ENCODE data around the gene MAGEB1. TPM values are rescaled to one million over a fixed set of nuclear protein-coding genes. Genes with fewer than 3 reads are reported as not detected.

The MAGEB1 gene
- total RNA-seq, 1 donor from 2014 or later, result not detected

DNA sequence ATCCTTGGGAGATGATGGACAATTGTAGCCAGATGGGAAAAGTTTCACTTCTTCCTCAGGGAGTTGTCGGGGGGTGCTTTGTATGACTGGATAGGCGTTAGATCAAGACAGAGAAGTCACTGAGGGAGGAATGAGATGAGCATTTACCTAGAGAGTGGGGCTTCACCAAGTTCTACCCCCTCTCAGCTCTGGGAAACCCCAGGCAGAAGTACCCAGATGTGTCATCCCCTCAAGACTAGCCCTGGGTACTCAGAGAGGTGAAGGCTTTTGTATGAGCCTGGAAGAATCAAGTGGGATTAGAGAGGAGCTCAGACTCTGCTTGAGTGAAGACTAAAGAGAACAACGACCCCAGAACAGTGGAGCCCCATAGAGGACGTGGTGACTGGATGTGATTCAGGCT lies 1.9 kb downstream of the MAGEB1 start:
- Histone ChIP-seq H3K4me1 (no peaks in the 10 kb centered on the region), H3K27ac (replicated peaks) (no peak overlapping the region), H3K36me3 (no peaks in the 10 kb centered on the region), H3K4me3 (no peak overlapping the region), H3K27me3 (ENCODE audit: low read depth) (no peaks in the 10 kb centered on the region), H3K9me3 (replicated peaks) (no peaks in the 10 kb centered on the region)
- DNase-seq, result no peak
- intact Hi-C loops (cut with micrococcal nuclease), result no loop called here
- no peak for TF ChIP-seq CTCF (IDR thresholded peaks at IDR 0.05; ENCODE audit: borderline replicate concordance)

DNA sequence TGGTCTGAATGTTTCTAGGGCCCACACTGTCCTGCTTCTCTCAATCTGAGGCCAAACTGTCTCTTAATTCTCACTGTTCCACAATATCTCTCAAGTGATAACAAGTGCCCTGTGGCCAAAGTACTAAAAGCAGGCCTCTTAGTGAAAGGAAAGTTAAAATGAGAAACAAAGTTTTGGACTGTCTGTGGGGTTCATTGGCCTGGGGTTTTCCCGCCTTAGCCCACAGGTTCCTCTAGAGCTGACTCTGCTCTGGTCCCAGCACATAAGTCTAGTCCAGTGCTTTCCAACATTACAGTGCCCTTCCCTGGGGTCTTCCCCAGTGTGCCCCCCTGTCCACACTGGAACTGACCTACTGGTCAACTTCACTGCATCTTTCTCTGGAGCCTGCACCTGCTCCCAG lies 6.3 kb downstream of the MAGEB1 start:
- Histone ChIP-seq H3K4me1 (no peaks in the 10 kb centered on the region), H3K27ac (replicated peaks) (no peak overlapping the region), H3K27me3 (ENCODE audit: low read depth) (no peaks in the 10 kb centered on the region), H3K9me3 (replicated peaks) (no peaks in the 10 kb centered on the region), H3K4me3 (no peak overlapping the region), H3K36me3 (no peaks in the 10 kb centered on the region)
- intact Hi-C loops (cut with micrococcal nuclease), result loop anchor here (5.0 kb wide), 1 partner anchor 111 kb away; no protein-coding TSS in a partner anchor
- TF ChIP-seq CTCF (IDR thresholded peaks at IDR 0.05; ENCODE audit: borderline replicate concordance), result no peak
- DNase-seq, result no peak

DNA sequence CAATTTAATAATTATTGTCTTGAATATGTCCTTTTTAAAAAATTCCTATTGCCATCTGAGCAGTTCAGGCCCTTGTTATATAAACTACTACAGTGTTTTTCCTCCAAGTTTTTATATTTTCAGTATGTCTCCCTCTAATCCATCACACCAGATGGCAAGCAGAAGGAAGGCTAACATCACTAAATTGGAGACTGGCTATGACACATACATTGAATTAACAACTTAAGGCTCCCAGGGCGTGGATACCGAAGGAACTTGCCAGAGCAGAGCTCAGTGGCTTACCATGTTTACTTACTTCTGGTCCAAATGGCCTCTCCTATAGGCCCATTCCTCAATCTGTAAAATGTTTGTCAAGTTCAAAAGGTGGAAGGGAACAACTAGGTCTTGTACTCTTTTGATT lies 13.0 kb downstream of the MAGEB1 start:
- no peak overlapping the region for H3K4me3 ChIP-seq
- TF ChIP-seq CTCF (IDR thresholded peaks at IDR 0.05; ENCODE audit: borderline replicate concordance), result no peak
- no peak overlapping the region for H3K27ac ChIP-seq (replicated peaks)
- intact Hi-C loops (cut with micrococcal nuclease), result no loop called here
- H3K9me3 ChIP-seq (replicated peaks), result no peaks in the 10 kb centered on the region
- DNase-seq, result no peak
- no peaks in the 10 kb centered on the region for H3K27me3 ChIP-seq (ENCODE audit: low read depth)
- H3K4me1 ChIP-seq, result no peaks in the 10 kb centered on the region
- no peaks in the 10 kb centered on the region for H3K36me3 ChIP-seq

GRCh38 chrX:30261012-30261411 lies 14.1 kb downstream of the MAGEB1 start:
- no peak for TF ChIP-seq CTCF (IDR thresholded peaks at IDR 0.05; ENCODE audit: borderline replicate concordance)
- no peaks in the 10 kb centered on the region for H3K9me3 ChIP-seq (replicated peaks)
- H3K36me3 ChIP-seq, result no peaks in the 10 kb centered on the region
- no peak overlapping the region for H3K27ac ChIP-seq (replicated peaks)
- no peaks in the 10 kb centered on the region for H3K27me3 ChIP-seq (ENCODE audit: low read depth)
- intact Hi-C loops (cut with micrococcal nuclease), result no loop called here
- H3K4me1 ChIP-seq, result no peaks in the 10 kb centered on the region
- no peak overlapping the region for H3K4me3 ChIP-seq
- no peak for DNase-seq

GRCh38 chrX:30262763-30263162 lies 15.8 kb downstream of the MAGEB1 start:
- no peaks in the 10 kb centered on the region for H3K36me3 ChIP-seq
- intact Hi-C loops (cut with micrococcal nuclease), result no loop called here

More at GRCh38 chrX:30262763-30263162, 15.8 kb downstream of the MAGEB1 start:
- Histone ChIP-seq H3K27ac (replicated peaks) (no peak overlapping the region), H3K4me3 (no peak overlapping the region), H3K4me1 (no peaks in the 10 kb centered on the region), H3K9me3 (replicated peaks) (no peaks in the 10 kb centered on the region), H3K27me3 (ENCODE audit: low read depth) (no peaks in the 10 kb centered on the region)
- no peak for TF ChIP-seq CTCF (IDR thresholded peaks at IDR 0.05; ENCODE audit: borderline replicate concordance)
- no peak for DNase-seq
